A549 treated with AZD9567 at 1 μM for 4 hours (cell line): ENCODE data around the gene ISOC2. TPM values are rescaled to one million over a fixed set of nuclear protein-coding genes. Genes with fewer than 3 reads are reported as not detected.

Experiments
- total RNA-seq: library from RNA; stranded (reverse); fragments of 200-300 nt; extraction: Qiagen RNA extraction; gene quantifications from 5 replicates; pipeline ENCODE4 v1.2.3, GENCODE V29; 2022; ENCODE audit not compliant: insufficient read depth

Gene ISOC2
- 49.3 to 64.4 TPM (median 61.3 TPM) in 5 replicates for total RNA-seq

GRCh38 chr19:55461259-55461973 is at the start of gene ISOC2:
TSS of gene ISOC2 (minus strand) at chr19:55461642. CDS start at chr19:55456486, 5,156 bp downstream.

GRCh38 chr19:55487924-55488687 is 26.7 kb upstream of the ISOC2 start, which contains the start of gene SSC5D:
TSS of gene SSC5D (plus strand) at chr19:55488436. CDS start at chr19:55488590, 154 bp downstream.

GRCh38 chr19:55484593-55485438 is 23.4 kb upstream of the ISOC2 start, which contains the start of gene NAT14:
TSS of gene NAT14 (plus strand) at chr19:55485188. CDS start at chr19:55485709, 521 bp downstream.

GRCh38 chr19:55476100-55476775 is 14.8 kb upstream of the ISOC2 start, which contains the start of gene ZNF628:
TSS of gene ZNF628 (plus strand) at chr19:55476617. CDS start at chr19:55479911, 3,294 bp downstream.

GRCh38 chr19:55464662-55465054 is 3.2 kb upstream of the ISOC2 start, which contains the start of gene C19orf85:
TSS of gene C19orf85 (minus strand) at chr19:55464751. CDS start at chr19:55464554, 197 bp downstream.

GRCh38 chr19:55443045-55443823 is 18.2 kb downstream of the ISOC2 start, which contains the start of gene SHISA7:
TSS of gene SHISA7 (minus strand) at chr19:55443300. CDS start at chr19:55442863, 437 bp downstream.

DNA sequence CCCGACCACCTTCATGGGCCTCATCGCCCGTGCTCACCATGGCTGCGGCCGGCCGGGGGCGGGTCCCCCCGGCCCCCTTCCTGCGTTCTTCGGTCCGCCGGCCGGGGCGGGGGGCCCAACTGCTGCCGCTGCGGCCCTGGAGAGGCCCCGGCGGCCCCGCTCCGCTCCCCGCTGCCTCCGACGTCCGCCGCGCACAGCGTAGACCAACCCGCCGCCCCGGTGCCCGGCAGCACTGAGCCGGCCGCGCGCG is 54.0 kb downstream of the ISOC2 start, which contains the start of gene UBE2S:
Gene UBE2S, minus strand, starts transcription at position 239 of the 250 bp plus-strand sequence. Its CDS starts 199 bp downstream, at position 40.

Other genes starting within 250 kb of the ISOC2 start
- gene TMEM86B, start 232.9 kb downstream of the ISOC2 start, total RNA-seq, result 5.1 to 6.4 TPM (median 5.7 TPM) in 5 replicates
- gene PPP6R1, start 202.6 kb downstream of the ISOC2 start, total RNA-seq, result 74.7 to 116 TPM (median 115 TPM) in 5 replicates
- 129 to 149 TPM (median 137 TPM) in 5 replicates for gene HSPBP1, start 181.5 kb downstream of the ISOC2 start, total RNA-seq
- 2.5 to 3.3 TPM (median 3.1 TPM) in 5 replicates for gene BRSK1, start 177.6 kb downstream of the ISOC2 start, total RNA-seq
- not detected in 5 replicates for gene TMEM150B, start 136.3 kb downstream of the ISOC2 start, total RNA-seq
- 3.1 to 8.1 TPM (median 7.0 TPM) in 5 replicates for gene KMT5C, start 121.8 kb downstream of the ISOC2 start, total RNA-seq
- 0.95 to 1.2 TPM (median 1.0 TPM) in 4 of 5 replicates, not detected in the other for gene COX6B2, start 106.9 kb downstream of the ISOC2 start, total RNA-seq
- gene GARIN5B, start 98.4 kb downstream of the ISOC2 start, total RNA-seq, result 0.10 to 0.22 TPM (median 0.16 TPM) in 4 of 5 replicates, not detected in the other
- 16.8 to 21.9 TPM (median 17.3 TPM) in 5 replicates for gene IL11, start 91.2 kb downstream of the ISOC2 start, total RNA-seq
- 1.6 to 2.0 TPM (median 1.8 TPM) in 4 of 5 replicates, not detected in the other for gene TMEM190, start 84.8 kb downstream of the ISOC2 start, total RNA-seq
- gene TMEM238, start 77.3 kb downstream of the ISOC2 start, total RNA-seq, result 6.5 to 9.2 TPM (median 8.0 TPM) in 4 of 5 replicates, not detected in the other
- gene RPL28, start 75.7 kb downstream of the ISOC2 start, total RNA-seq, result 2,640 to 3,810 TPM (median 2,807 TPM) in 5 replicates
- 283 to 453 TPM (median 448 TPM) in 5 replicates for gene UBE2S, start 53.9 kb downstream of the ISOC2 start, total RNA-seq
- 0.02 TPM in 2 of 5 replicates, not detected in the others for gene SHISA7, start 18.3 kb downstream of the ISOC2 start, total RNA-seq
- not detected in 5 replicates for gene C19orf85, start 3.1 kb upstream of the ISOC2 start, total RNA-seq
- gene ZNF628, start 15.0 kb upstream of the ISOC2 start, total RNA-seq, result 4.3 to 7.1 TPM (median 6.2 TPM) in 5 replicates
- 31.1 to 56.8 TPM (median 53.6 TPM) in 5 replicates for gene NAT14, start 23.5 kb upstream of the ISOC2 start, total RNA-seq
- gene SSC5D, start 26.8 kb upstream of the ISOC2 start, total RNA-seq, result 0.41 to 1.0 TPM (median 0.82 TPM) in 5 replicates
- gene SBK2, start 75.5 kb upstream of the ISOC2 start, total RNA-seq, result 1.8 to 2.1 TPM (median 2.0 TPM) in 4 of 5 replicates, not detected in the other
- gene SBK3, start 83.9 kb upstream of the ISOC2 start, total RNA-seq, result 0.79 to 1.2 TPM (median 0.93 TPM) in 4 of 5 replicates, not detected in the other
- 7.2 to 29.0 TPM (median 26.0 TPM) in 5 replicates for gene ZNF579, start 119.2 kb upstream of the ISOC2 start, total RNA-seq
- 18.8 to 22.1 TPM (median 21.4 TPM) in 5 replicates for gene FIZ1, start 137.9 kb upstream of the ISOC2 start, total RNA-seq
- 11.7 to 18.6 TPM (median 17.2 TPM) in 5 replicates for gene ZNF524, start 138.6 kb upstream of the ISOC2 start, total RNA-seq
- gene ZNF865, start 144.0 kb upstream of the ISOC2 start, total RNA-seq, result 5.6 to 11.6 TPM (median 11.2 TPM) in 5 replicates
- gene ZNF784, start 162.9 kb upstream of the ISOC2 start, total RNA-seq, result 5.3 to 7.2 TPM (median 6.9 TPM) in 5 replicates
- 22.8 to 54.8 TPM (median 51.9 TPM) in 5 replicates for gene ZNF580, start 179.4 kb upstream of the ISOC2 start, total RNA-seq
- 32.4 to 52.5 TPM (median 51.0 TPM) in 5 replicates for gene ZNF581, start 182.0 kb upstream of the ISOC2 start, total RNA-seq
- gene CCDC106, start 186.6 kb upstream of the ISOC2 start, total RNA-seq, result 11.8 to 15.8 TPM (median 15.2 TPM) in 5 replicates
- gene U2AF2, start 193.4 kb upstream of the ISOC2 start, total RNA-seq, result 256 to 304 TPM (median 290 TPM) in 5 replicates
- 120 to 215 TPM (median 193 TPM) in 5 replicates for gene EPN1, start 213.6 kb upstream of the ISOC2 start, total RNA-seq